GM12873 (cell line): ENCODE results near the gene CANT1.

Experiments used
- CTCF ChIP-seq: IDR thresholded peaks from 2 replicates; pipeline ENCODE4 v1.5.1; 2012; ENCODE audit warnings: low read depth, mild to moderate bottlenecking, moderate library complexity, low read length, control low read depth; ENCODE audit not compliant: insufficient read depth; ENCODE audit errors: missing control alignments

Gene CANT1

DNA sequence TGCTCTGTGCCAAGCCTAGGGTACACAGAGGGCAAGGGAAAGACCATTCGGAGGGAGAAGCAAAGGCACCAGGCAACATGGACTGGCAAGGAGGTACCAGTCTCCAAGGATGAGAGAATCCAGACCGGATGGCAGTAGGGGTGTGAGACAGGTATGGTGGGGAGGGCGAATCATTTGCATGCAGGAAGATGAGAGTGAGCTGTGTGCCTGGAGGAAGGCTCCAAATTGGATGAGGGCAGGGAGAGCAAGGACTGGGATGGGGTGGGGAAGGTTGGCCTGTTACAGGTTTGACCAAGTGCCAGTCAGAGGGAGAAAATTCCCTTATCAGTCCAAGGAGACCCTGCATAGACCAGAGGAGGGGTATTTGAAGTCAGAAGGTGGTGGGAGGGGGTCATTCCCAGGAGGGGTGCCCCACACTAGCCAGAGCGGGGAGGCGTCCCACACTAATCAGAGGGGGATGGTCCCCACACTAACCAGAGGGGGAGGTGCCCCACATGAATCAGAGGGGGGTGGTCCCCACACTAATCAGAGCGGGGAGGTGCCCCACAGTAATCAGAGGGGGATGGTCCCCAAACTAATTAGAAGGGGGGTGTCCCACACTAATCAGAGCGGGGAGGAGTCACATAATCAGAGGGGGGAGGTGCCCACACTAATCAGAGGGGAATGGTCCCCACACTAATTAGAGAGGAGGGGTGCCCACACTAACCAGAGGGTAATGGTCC lies 737 bp downstream of the CANT1 start:
- no peak for TF ChIP-seq CTCF

DNA sequence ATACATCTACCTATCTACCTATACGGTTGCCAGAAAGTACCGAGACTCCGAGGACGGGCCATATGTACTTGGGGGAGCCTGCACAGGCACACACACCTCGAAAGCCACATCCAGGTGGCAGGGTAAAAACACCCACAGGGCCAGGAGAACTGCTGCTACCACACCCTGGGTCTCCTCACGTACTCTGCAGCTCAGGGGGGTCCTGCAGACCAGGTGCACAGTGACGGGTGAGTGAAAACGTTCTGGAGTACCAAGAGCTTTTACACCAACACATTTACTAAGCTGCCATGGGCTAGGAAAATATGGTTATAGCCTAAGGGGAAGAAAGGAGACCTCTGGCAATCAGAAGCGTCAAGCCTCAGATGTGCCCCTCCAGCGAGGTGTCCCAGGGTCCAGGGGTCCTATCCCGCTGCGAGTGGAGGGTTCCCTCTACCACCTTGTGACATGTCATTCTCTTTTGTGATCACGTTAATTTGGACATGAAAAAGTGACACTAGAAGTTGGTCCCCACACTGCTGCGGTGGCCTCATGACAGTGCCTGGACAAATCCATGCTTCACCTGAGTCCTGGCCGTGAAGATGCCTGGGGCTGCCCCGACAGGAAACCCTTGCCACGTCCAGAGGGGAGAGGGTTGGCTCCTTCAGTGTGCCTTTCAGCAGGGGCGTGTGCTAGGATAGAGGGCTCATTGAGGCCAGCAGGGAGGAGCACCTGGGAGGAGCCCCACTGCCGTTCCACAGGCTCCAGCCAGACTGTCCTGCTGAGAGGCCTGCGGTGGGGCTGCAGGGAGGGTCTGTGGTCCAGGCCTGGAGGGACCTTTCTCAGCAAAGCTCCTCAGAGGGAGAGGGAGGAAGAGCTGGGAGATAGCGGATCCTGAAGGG lies 1.8 kb downstream of the CANT1 start:
- TF ChIP-seq CTCF = no peak

GRCh38 chr17:79006794-79007503 lies 2.6 kb downstream of the CANT1 start:
- TF ChIP-seq CTCF = no peak

DNA sequence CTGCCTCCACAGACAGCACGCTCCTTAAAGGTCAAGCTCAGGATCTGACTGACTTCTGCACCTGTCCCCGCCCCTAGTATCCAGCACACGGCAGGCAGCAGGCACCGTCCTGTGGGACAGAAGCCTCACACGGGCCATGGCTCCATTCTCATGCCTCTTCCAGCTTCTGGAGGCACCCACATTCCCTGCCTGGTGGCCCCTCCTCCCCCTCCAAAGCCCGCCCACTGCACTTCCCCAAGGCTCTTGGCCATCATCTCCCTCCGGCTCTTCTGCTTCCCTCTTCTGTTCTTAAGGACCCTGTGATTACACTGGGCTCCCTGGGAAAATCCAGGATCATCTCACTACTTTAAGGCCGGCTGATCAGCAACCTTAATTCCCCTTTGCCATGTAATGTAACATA lies 3.5 kb downstream of the CANT1 start:
- no peak for TF ChIP-seq CTCF

- no peak for TF ChIP-seq CTCF
Observed at GRCh38 chr17:79005063-79005861, 4.3 kb downstream of the CANT1 start.

DNA sequence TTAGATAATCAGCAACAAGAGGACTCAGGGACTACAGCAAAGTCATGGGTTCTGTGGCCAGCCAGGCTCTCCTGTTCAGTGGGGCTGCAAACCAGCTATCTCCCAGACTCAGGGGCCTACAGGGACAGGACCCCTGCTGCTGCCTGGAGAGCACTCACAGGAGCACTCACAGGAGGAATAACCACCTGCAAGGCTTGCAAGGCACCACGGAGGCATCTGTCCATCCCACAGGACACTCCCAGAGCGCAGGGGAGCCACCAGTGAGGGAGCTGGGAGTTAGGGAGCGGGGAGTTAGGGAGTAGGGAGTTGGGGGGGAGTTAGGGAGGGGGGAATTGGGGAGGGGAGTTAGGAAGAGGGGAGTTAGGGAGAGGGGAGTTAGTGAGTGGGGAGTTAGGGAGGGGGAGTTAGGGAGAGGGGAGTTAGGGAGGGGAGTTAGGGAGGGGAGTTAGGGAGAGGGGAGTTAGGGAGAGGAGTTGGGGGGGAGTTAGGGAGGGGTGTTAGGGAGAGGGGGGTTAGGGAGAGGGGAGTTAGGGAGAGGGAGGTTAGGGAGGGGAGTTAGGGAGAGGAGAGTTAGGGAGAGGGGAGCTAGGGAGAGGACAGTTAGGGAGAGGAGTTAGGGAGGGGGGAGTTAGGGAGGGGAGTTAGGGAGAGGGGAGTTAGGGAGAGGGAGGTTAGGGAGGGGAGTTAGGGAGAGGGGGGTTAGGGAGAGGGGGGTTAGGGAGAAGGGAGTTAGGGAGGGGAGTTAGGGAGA lies 5.7 kb downstream of the CANT1 start:
- no peak for TF ChIP-seq CTCF
